ENCODE measurements around the gene CEP135. TPM values are rescaled to one million over a fixed set of nuclear protein-coding genes. Genes with fewer than 3 reads are reported as not detected.

CEP135 gene
- total RNA-seq, 1 experiment from 2014 or later: 10.5 TPM

DNA sequence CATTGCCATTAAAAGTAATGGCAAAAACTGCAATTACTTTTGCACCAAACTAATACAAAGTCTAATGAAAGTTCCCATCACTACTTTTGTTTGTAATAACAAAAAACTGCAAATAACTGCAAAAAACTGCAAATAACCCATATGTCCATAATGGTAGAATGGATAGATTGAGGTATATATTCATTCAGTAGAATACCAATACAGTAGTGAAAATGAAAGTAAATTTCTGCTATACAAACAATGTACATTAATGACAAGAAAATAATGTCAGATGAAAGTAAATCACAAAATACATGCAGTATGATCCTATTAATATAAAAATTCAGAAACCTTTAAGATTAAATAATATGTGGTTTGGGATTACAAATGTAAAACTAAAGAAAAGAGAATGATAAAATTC, 41.3 kb upstream of the CEP135 start:
- H3K4me1 Mint-ChIP-seq (ENCODE audit: low read depth, unreplicated experiment): no peaks in the 10 kb centered on the region
- H3K9me3 ChIP-seq: no peaks in the 10 kb centered on the region; the same call in 1 of the 2 replicates
- H3K36me3 ChIP-seq (ENCODE audit: control insufficient read depth, insufficient read depth, low read length): no peaks in the 10 kb centered on the region
- ChIA-PET POLR2A (no interaction called here), CTCF (no interaction called here)
- intact Hi-C loops (cut with micrococcal nuclease; ENCODE audit: unreplicated experiment): no loop called here
- H3K36me3 Mint-ChIP-seq (ENCODE audit: insufficient read depth, unreplicated experiment): no peaks in the 10 kb centered on the region
- no peak overlapping the region for H3K4me3 ChIP-seq (ENCODE audit: low read depth, low read length)
- H3K27ac Mint-ChIP-seq (ENCODE audit: unreplicated experiment): no peak overlapping the region
- H3K27me3 Mint-ChIP-seq (ENCODE audit: insufficient read depth, unreplicated experiment): no peaks in the 10 kb centered on the region
- BruUV-seq (replicated peaks): no TSS peak
- no peaks in the 10 kb centered on the region for H3K9me3 Mint-ChIP-seq (ENCODE audit: unreplicated experiment)
- DNase-seq: no peak
- H3K4me1 ChIP-seq: no peaks in the 10 kb centered on the region
- TF ChIP-seq, protein P1, sequence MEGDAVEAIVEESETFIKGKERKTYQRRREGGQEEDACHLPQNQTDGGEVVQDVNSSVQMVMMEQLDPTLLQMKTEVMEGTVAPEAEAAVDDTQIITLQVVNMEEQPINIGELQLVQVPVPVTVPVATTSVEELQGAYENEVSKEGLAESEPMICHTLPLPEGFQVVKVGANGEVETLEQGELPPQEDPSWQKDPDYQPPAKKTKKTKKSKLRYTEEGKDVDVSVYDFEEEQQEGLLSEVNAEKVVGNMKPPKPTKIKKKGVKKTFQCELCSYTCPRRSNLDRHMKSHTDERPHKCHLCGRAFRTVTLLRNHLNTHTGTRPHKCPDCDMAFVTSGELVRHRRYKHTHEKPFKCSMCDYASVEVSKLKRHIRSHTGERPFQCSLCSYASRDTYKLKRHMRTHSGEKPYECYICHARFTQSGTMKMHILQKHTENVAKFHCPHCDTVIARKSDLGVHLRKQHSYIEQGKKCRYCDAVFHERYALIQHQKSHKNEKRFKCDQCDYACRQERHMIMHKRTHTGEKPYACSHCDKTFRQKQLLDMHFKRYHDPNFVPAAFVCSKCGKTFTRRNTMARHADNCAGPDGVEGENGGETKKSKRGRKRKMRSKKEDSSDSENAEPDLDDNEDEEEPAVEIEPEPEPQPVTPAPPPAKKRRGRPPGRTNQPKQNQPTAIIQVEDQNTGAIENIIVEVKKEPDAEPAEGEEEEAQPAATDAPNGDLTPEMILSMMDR (IDR thresholded peaks at IDR 0.05; ENCODE audit: insufficient read depth in 1 of 2, low read depth in 1 of 2, low read length in 1 of 2, severe bottlenecking in 1 of 2, unreplicated experiment in 1 of 2): no peak
- H3K4me3 Mint-ChIP-seq (ENCODE audit: unreplicated experiment): no peak overlapping the region
- H3K27me3 ChIP-seq (replicated peaks; ENCODE audit: control insufficient read depth, insufficient read depth, low read length): no peaks in the 10 kb centered on the region

DNA sequence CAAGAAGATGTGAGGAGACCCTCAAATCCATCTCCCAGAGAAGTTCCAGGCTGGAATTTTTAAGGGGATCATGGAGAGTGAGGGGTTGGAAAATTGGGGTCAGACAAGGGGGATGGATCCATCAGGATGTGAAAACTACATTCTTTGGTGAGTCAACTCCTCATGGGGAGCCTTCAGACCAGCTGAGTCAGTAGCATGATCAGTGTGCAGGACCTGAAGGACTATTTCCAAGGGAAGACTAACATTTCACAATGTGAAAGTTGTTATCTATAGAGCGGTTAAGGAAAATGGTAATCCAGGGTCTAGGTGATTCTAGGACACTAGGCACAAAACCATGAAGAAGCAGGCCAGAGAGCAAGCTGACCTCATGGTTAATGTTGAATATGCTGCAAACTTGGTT, 38.6 kb upstream of the CEP135 start:
- no peaks in the 10 kb centered on the region for H3K27me3 Mint-ChIP-seq (ENCODE audit: insufficient read depth, unreplicated experiment)
- CTCF ChIA-PET: no interaction called here
- no peak overlapping the region for H3K27ac Mint-ChIP-seq (ENCODE audit: unreplicated experiment)
- no peaks in the 10 kb centered on the region for H3K9me3 Mint-ChIP-seq (ENCODE audit: unreplicated experiment)
- TF ChIP-seq, protein P1 (IDR thresholded peaks at IDR 0.05; ENCODE audit: insufficient read depth in 1 of 2, low read depth in 1 of 2, low read length in 1 of 2, severe bottlenecking in 1 of 2, unreplicated experiment in 1 of 2): no peak
- POLR2A ChIA-PET: no interaction called here
- no peaks in the 10 kb centered on the region for H3K36me3 Mint-ChIP-seq (ENCODE audit: insufficient read depth, unreplicated experiment)
- intact Hi-C loops (cut with micrococcal nuclease; ENCODE audit: unreplicated experiment): no loop called here
- Histone ChIP-seq H3K27me3 (replicated peaks; ENCODE audit: control insufficient read depth, insufficient read depth, low read length) (no peaks in the 10 kb centered on the region), H3K9me3 (peaks cover 3% of the 10 kb centered on the region; the same call in 1 of the 2 replicates), H3K4me1 (no peaks in the 10 kb centered on the region), H3K4me3 (ENCODE audit: low read depth, low read length) (no peak overlapping the region), H3K36me3 (ENCODE audit: control insufficient read depth, insufficient read depth, low read length) (no peaks in the 10 kb centered on the region)
- no peaks in the 10 kb centered on the region for H3K4me1 Mint-ChIP-seq (ENCODE audit: low read depth, unreplicated experiment)
- no TSS peak for BruUV-seq (replicated peaks)
- no peak overlapping the region for H3K4me3 Mint-ChIP-seq (ENCODE audit: unreplicated experiment)
- no peak for DNase-seq

DNA sequence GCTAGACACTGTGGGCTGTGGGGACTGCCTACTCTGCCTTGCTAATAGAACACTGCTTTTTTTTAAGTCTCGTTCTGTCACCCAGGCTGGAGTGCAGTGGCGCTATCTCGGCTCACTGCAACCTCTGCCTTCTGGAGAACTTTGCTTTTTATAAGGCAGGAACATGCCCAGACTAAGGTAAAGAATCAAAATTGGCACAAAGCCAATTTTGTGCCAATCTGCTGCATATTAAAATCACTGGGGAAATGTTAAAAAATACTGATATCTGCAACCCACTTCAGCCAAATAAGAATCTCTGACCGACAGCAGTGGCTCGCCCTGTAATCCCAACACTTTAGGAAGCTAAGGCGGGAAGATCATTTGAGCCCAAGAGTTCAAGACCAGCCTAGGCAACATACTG, 36.5 kb upstream of the CEP135 start:
- intact Hi-C loops (cut with micrococcal nuclease; ENCODE audit: unreplicated experiment): no loop called here
- no TSS peak for BruUV-seq (replicated peaks)
- POLR2A ChIA-PET: no interaction called here
- DNase-seq: no peak
- Mint-ChIP-seq H3K4me3 (ENCODE audit: unreplicated experiment) (no peak overlapping the region), H3K4me1 (ENCODE audit: low read depth, unreplicated experiment) (no peaks in the 10 kb centered on the region), H3K27me3 (ENCODE audit: insufficient read depth, unreplicated experiment) (no peaks in the 10 kb centered on the region), H3K9me3 (ENCODE audit: unreplicated experiment) (no peaks in the 10 kb centered on the region), H3K27ac (ENCODE audit: unreplicated experiment) (no peak overlapping the region), H3K36me3 (ENCODE audit: insufficient read depth, unreplicated experiment) (no peaks in the 10 kb centered on the region)
- H3K9me3 ChIP-seq: peaks cover 3% of the 10 kb centered on the region; the same call in 1 of the 2 replicates
- no peaks in the 10 kb centered on the region for H3K36me3 ChIP-seq (ENCODE audit: control insufficient read depth, insufficient read depth, low read length)
- no peaks in the 10 kb centered on the region for H3K4me1 ChIP-seq
- TF ChIP-seq, protein P1 (IDR thresholded peaks at IDR 0.05; ENCODE audit: insufficient read depth in 1 of 2, low read depth in 1 of 2, low read length in 1 of 2, severe bottlenecking in 1 of 2, unreplicated experiment in 1 of 2): no peak
- CTCF ChIA-PET: no interaction called here
- no peaks in the 10 kb centered on the region for H3K27me3 ChIP-seq (replicated peaks; ENCODE audit: control insufficient read depth, insufficient read depth, low read length)
- no peak overlapping the region for H3K4me3 ChIP-seq (ENCODE audit: low read depth, low read length)

All from Caco-2 (cell line).